Measurements from ENCODE around the gene HNRNPA3.

- TF ChIP-seq, protein P1, sequence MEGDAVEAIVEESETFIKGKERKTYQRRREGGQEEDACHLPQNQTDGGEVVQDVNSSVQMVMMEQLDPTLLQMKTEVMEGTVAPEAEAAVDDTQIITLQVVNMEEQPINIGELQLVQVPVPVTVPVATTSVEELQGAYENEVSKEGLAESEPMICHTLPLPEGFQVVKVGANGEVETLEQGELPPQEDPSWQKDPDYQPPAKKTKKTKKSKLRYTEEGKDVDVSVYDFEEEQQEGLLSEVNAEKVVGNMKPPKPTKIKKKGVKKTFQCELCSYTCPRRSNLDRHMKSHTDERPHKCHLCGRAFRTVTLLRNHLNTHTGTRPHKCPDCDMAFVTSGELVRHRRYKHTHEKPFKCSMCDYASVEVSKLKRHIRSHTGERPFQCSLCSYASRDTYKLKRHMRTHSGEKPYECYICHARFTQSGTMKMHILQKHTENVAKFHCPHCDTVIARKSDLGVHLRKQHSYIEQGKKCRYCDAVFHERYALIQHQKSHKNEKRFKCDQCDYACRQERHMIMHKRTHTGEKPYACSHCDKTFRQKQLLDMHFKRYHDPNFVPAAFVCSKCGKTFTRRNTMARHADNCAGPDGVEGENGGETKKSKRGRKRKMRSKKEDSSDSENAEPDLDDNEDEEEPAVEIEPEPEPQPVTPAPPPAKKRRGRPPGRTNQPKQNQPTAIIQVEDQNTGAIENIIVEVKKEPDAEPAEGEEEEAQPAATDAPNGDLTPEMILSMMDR (IDR thresholded peaks at IDR 0.05) = peak in 5 of 7 experiments; percentile 73 to 92 (median 86)
- TF ChIP-seq POLR2A (IDR thresholded peaks at IDR 0.05) = no peak
Measured at GRCh38 chr2:177263451-177264208, 51.0 kb downstream of the HNRNPA3 start.
